Endothelial cell of umbilical vein (primary cell): ENCODE data around the gene GRXCR1. TPM values are rescaled to one million over a fixed set of nuclear protein-coding genes. Genes with fewer than 3 reads are reported as not detected.

Source experiments
- BruUV-seq: library from RNA; stranded (reverse); fragments of 400-500 nt; replicated peaks from 2 replicates; lab custom pipeline; 2021; lab: Mats Ljungman, UMichigan
- CTCF ChIA-PET: fragments of 300-600, 350-600 bp; sonication (Branson Sonifier 250); formaldehyde crosslinking; loops from one replicate; lab custom pipeline; 2021; ENCODE audit warnings: antibody characterized with exemption, inconsistent platforms; lab: Charles Lee
- POLR2A ChIA-PET: fragments of 300-600, 350-600 bp; sonication (Branson Sonifier 250); formaldehyde crosslinking; loops from one replicate; lab custom pipeline; 2021; ENCODE audit warnings: antibody characterized with exemption, inconsistent platforms; lab: Charles Lee
- DNase-seq: peaks from one replicate; pipeline ENCODE4 v3.0.0-alpha.2; 2011; ENCODE audit warnings: low read depth, low spot score
- FAIRE-seq: peaks from 2 replicates; lab custom pipeline; 2011; peaks lifted over from hg19 to GRCh38; lab: Jason Lieb, UNC
- H2AFZ ChIP-seq: 2 replicates; pipeline ENCODE4 v1.6.0; 2012; ENCODE audit warnings: low read depth, low read length, control low read depth, inconsistent platforms
- H3K27ac ChIP-seq: 2 replicates; pipeline ENCODE4 v1.5.1; 2011; ENCODE audit warnings: low read depth, mild to moderate bottlenecking, control low read depth, low read length, moderate library complexity; ENCODE audit not compliant: insufficient read depth
- H3K27me3 ChIP-seq, 2 experiments: 2 replicates each; pipeline versions ENCODE4 v1.6.0 to v1.6.1; 2011; ENCODE audit warnings: low read length in 2 of 2, mixed read lengths in 1 of 2; ENCODE audit not compliant: control insufficient read depth in 2 of 2, insufficient read depth in 2 of 2
- H3K36me3 ChIP-seq, 2 experiments: 2 replicates in 1 of 2; 3 replicates in 1 of 2; pipeline ENCODE4 v1.5.1; 2011; ENCODE audit warnings: low read length in 2 of 2, mild to moderate bottlenecking in 1 of 2, moderate library complexity in 1 of 2; ENCODE audit not compliant: control insufficient read depth in 2 of 2, insufficient read depth in 2 of 2; ENCODE audit errors: extremely low read depth in 1 of 2
- H3K4me1 ChIP-seq: 3 replicates; pipeline ENCODE4 v1.5.1; 2011; ENCODE audit warnings: mild to moderate bottlenecking, low read length; ENCODE audit not compliant: control insufficient read depth, insufficient read depth; ENCODE audit errors: extremely low read depth
- H3K4me2 ChIP-seq: 2 replicates; pipeline ENCODE4 v1.6.1; 2011; ENCODE audit warnings: low read length, control low read depth, mixed read lengths; ENCODE audit not compliant: insufficient read depth
- H3K4me3 ChIP-seq, 3 experiments: fragments of 200-600 bp in 1 of 3; sonication (generic), shearing (Covaris generic) in 1 of 3; replicated peaks in 1 of 3; 2 replicates each; pipeline ENCODE4 v1.5.1; 2011 to 2016; ENCODE audit warnings: control low read depth in 3 of 3, low read length in 3 of 3, mild to moderate bottlenecking in 2 of 3, inconsistent platforms in 1 of 3, low read depth in 1 of 3, moderate library complexity in 1 of 3; ENCODE audit not compliant: insufficient read depth in 1 of 3
- H3K79me2 ChIP-seq: 2 replicates; pipeline ENCODE4 v1.6.0; 2012; ENCODE audit warnings: low read length, inconsistent platforms; ENCODE audit not compliant: control insufficient read depth, insufficient read depth
- H3K9ac ChIP-seq: replicated peaks from 2 replicates; pipeline ENCODE3; 2011; ENCODE audit warnings: low read length, control low read depth; ENCODE audit not compliant: insufficient read depth; ENCODE audit errors: extremely low read depth
- H3K9me1 ChIP-seq: replicated peaks from 3 replicates; pipeline ENCODE4 v1.6.0; 2011; ENCODE audit warnings: mild to moderate bottlenecking, low read length; ENCODE audit not compliant: control insufficient read depth, insufficient read depth; ENCODE audit errors: extremely low read depth
- H3K9me3 ChIP-seq: replicated peaks from 2 replicates; pipeline ENCODE4 v1.5.1; 2012; ENCODE audit warnings: low read length, inconsistent platforms; ENCODE audit not compliant: control insufficient read depth, insufficient read depth
- H4K20me1 ChIP-seq: replicated peaks from 2 replicates; pipeline ENCODE3; 2011; ENCODE audit warnings: mild to moderate bottlenecking, low read length; ENCODE audit not compliant: control insufficient read depth, insufficient read depth; ENCODE audit errors: extremely low read depth
- CTCF ChIP-seq, 2 donors: IDR thresholded peaks; 1 replicate in 1 of 2; 2 replicates in 1 of 2; pipeline ENCODE4 v1.5.1; 2011; ENCODE audit warnings: low read length in 2 of 2, mild to moderate bottlenecking in 2 of 2, moderate library complexity in 2 of 2, control low read depth in 1 of 2, inconsistent platforms in 1 of 2, low read depth in 1 of 2; ENCODE audit not compliant: insufficient read depth in 1 of 2; ENCODE audit errors: extremely low read depth in 1 of 2
- EZH2 ChIP-seq: IDR thresholded peaks from 2 replicates; pipeline ENCODE4 v1.6.1; 2012; ENCODE audit warnings: borderline replicate concordance, low read depth, mild to moderate bottlenecking, moderate library complexity, low read length, inconsistent platforms; ENCODE audit not compliant: severe bottlenecking
- FOS ChIP-seq: IDR thresholded peaks from 2 replicates; pipeline ENCODE4 v1.6.1; 2011; ENCODE audit warnings: mild to moderate bottlenecking, low read length, moderate library complexity, borderline replicate concordance; ENCODE audit not compliant: insufficient read depth
- GATA2 ChIP-seq: IDR thresholded peaks from 2 replicates; pipeline ENCODE4 v1.7.0; 2011; ENCODE audit warnings: low read depth, mild to moderate bottlenecking, moderate library complexity, mixed read lengths, low read length; ENCODE audit not compliant: insufficient read length, insufficient read depth
- JUN ChIP-seq: IDR thresholded peaks from 2 replicates; pipeline ENCODE4 v1.6.1; 2011; ENCODE audit warnings: borderline replicate concordance, low read depth; ENCODE audit not compliant: insufficient read length, insufficient read depth
- MAX ChIP-seq: IDR thresholded peaks from 2 replicates; pipeline ENCODE4 v1.6.1; 2011; ENCODE audit not compliant: insufficient read depth, insufficient read length
- MYC ChIP-seq: IDR thresholded peaks from one replicate; pipeline ENCODE4 v1.6.1; 2011; ENCODE audit warnings: mild to moderate bottlenecking, low read depth, low read length
- POLR2A ChIP-seq: IDR thresholded peaks from 2 replicates; pipeline ENCODE4 v1.6.1; 2012; ENCODE audit warnings: low read depth, mild to moderate bottlenecking, control low read depth, low read length
- POLR2AphosphoS5 ChIP-seq: IDR thresholded peaks from 2 replicates; pipeline ENCODE4 v1.6.1; 2012; ENCODE audit warnings: low read depth, mild to moderate bottlenecking, control low read depth, low read length, moderate library complexity; ENCODE audit not compliant: insufficient read depth
- dilution Hi-C: fragments of 300-500 bp; cut with MboI; formaldehyde crosslinking; loops from one replicate; pipeline ENCODE4 v1.15.0; 2019; ENCODE audit warnings: low sequenced_read_pairs; ENCODE audit not compliant: extremely low pct_ligation_motif_present
- intact Hi-C: fragments of 100-400 bp; cut with micrococcal nuclease; formaldehyde crosslinking; loops from one replicate; pipeline ENCODE4 v1.10.0; 2022
- polyA plus RNA-seq, 4 experiments: library from polyadenylated mRNA; depleted of rRNA in 3 of 4; stranded (reverse) in 3 of 4; unstranded in 1 of 4; fragments of >200 nt; gene quantifications; 2 replicates each; pipeline versions ENCODE4 v1.2.1 to v1.2.3, GENCODE V29; 2011 to 2012; ENCODE audit warnings: missing spikeins in 1 of 4
- total RNA-seq: library from RNA; stranded (reverse); gene quantifications from 2 replicates; pipeline ENCODE4 v1.2.3, GENCODE V29; 2021

Gene GRXCR1
- total and polyA plus RNA-seq, 2 donors (not counting 3 experiments of a cell fraction or from before 2014, with no cell fraction given): not detected

GRCh38 chr4:42923431-42923830, 30.9 kb downstream of the GRXCR1 start:
- TF ChIP-seq CTCF (IDR thresholded peaks at IDR 0.05; ENCODE audit: extremely low read depth in 1 of 2, insufficient read depth in 1 of 2, low read depth in 1 of 2, low read length in 2 of 2): no peak
- H2AFZ ChIP-seq: no peak overlapping the region
- intact Hi-C loops: no loop called here
- ChIA-PET POLR2A (no interaction called here), CTCF (no interaction called here)
- dilution Hi-C loops: no loop called here
- H3K9ac ChIP-seq: no peak overlapping the region
- no peaks in the 10 kb centered on the region for H3K9me3 ChIP-seq
- no peaks in the 10 kb centered on the region for H4K20me1 ChIP-seq
- DNase-seq (no peak), FAIRE-seq (no peak)
- no TSS peak for BruUV-seq
- H3K4me1 ChIP-seq: no peaks in the 10 kb centered on the region
- no peak overlapping the region for H3K4me3 ChIP-seq
- no peaks in the 10 kb centered on the region for H3K36me3 ChIP-seq
- H3K79me2 ChIP-seq: no peaks in the 10 kb centered on the region
- no peaks in the 10 kb centered on the region for H3K27me3 ChIP-seq
- H3K9me1 ChIP-seq: no peaks in the 10 kb centered on the region
- no peak overlapping the region for H3K4me2 ChIP-seq
- no peak overlapping the region for H3K27ac ChIP-seq

GRCh38 chr4:42925921-42926320, 33.4 kb downstream of the GRXCR1 start:
- intact Hi-C loops (no loop called here), dilution Hi-C loops (no loop called here)
- CTCF ChIA-PET: no interaction called here
- no TSS peak for BruUV-seq
- Histone ChIP-seq H3K4me2 (no peak overlapping the region), H2AFZ (no peak overlapping the region), H3K9ac (no peak overlapping the region), H4K20me1 (no peaks in the 10 kb centered on the region), H3K27ac (no peak overlapping the region), H3K27me3 (no peaks in the 10 kb centered on the region), H3K36me3 (no peaks in the 10 kb centered on the region), H3K4me3 (no peak overlapping the region), H3K9me1 (no peaks in the 10 kb centered on the region), H3K9me3 (no peaks in the 10 kb centered on the region), H3K79me2 (no peaks in the 10 kb centered on the region), H3K4me1 (no peaks in the 10 kb centered on the region)
- FAIRE-seq (no peak), DNase-seq (no peak)
- POLR2A ChIA-PET: no interaction called here
- no peak for TF ChIP-seq EZH2
- TF ChIP-seq POLR2AphosphoS5: no peak
- no peak for TF ChIP-seq GATA2
- TF ChIP-seq POLR2A: no peak
- TF ChIP-seq MAX: no peak
- no peak for TF ChIP-seq FOS
- TF ChIP-seq JUN: no peak
- TF ChIP-seq MYC: no peak
- TF ChIP-seq CTCF (IDR thresholded peaks at IDR 0.05; ENCODE audit: extremely low read depth in 1 of 2, insufficient read depth in 1 of 2, low read depth in 1 of 2, low read length in 2 of 2): no peak
